GM12801 (cell line): ENCODE data around the gene POU2AF3.

ENCODE experiments used
- CTCF ChIP-seq: IDR thresholded peaks from one replicate; pipeline ENCODE4 v1.5.1; 2011; ENCODE audit warnings: control low read depth; ENCODE audit not compliant: insufficient read length; ENCODE audit errors: extremely low read depth

POU2AF3 gene

GRCh38 chr11:111309215-111309915 is 11.0 kb downstream of the POU2AF3 start:
- no peak for TF ChIP-seq CTCF

GRCh38 chr11:111310088-111310487 is 11.7 kb downstream of the POU2AF3 start:
- TF ChIP-seq CTCF = no peak

GRCh38 chr11:111310723-111311122 is 12.4 kb downstream of the POU2AF3 start:
- TF ChIP-seq CTCF = no peak

- no peak for TF ChIP-seq CTCF
Observed at GRCh38 chr11:111312076-111312475, 13.7 kb downstream of the POU2AF3 start.

GRCh38 chr11:111319296-111319695 is 20.9 kb downstream of the POU2AF3 start:
- TF ChIP-seq CTCF = no peak

- no peak for TF ChIP-seq CTCF
Observed at GRCh38 chr11:111320728-111321568, 22.6 kb downstream of the POU2AF3 start.

GRCh38 chr11:111322534-111322933 is 24.2 kb downstream of the POU2AF3 start:
- no peak for TF ChIP-seq CTCF
